ENCODE measurements around the gene FOSB.
A peak's percentile ranks its signal among the peaks of the same experiment; 100 is the strongest.

FOSB gene

DNA sequence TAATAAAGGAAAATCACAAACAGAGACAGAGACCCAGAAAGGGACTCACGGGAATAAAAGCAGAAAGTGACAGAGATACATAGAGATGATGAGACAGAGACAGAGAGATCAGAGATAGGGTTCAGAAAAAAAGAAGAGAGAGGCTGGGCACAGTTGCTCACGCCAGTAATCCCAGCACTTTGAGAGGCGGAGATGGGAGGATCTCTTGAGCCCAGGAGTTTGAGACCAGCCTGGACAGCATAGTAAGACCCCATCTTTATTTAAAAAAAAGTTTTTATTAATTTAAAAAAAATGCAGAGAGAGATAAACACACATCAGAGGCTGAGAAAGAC lies 19.4 kb upstream of the FOSB start:
- Histone ChIP-seq H4K20me1 (ENCODE audit: insufficient read depth) (no peaks in the 10 kb centered on the region), H3K9ac (no peak overlapping the region), H3K79me2 (ENCODE audit: insufficient read depth, low read depth) (no peaks in the 10 kb centered on the region), H3K36me3 (ENCODE audit: insufficient read depth) (no peaks in the 10 kb centered on the region), H3K27ac (no peak overlapping the region), H3K4me2 (no peak overlapping the region; the same call in 1 of the 2 replicates), H3K4me3 (IDR thresholded peaks at IDR 0.05; ENCODE audit: insufficient read depth, low read depth, low read length) (no peak overlapping the region), H3K4me1 (ENCODE audit: low read depth, poor library complexity, severe bottlenecking) (peaks cover 49% of the 10 kb centered on the region), H2AFZ (ENCODE audit: low read depth) (no peak overlapping the region), H3K27me3 (ENCODE audit: insufficient read depth, low read depth) (no peaks in the 10 kb centered on the region)
- TF ChIP-seq, protein P1, sequence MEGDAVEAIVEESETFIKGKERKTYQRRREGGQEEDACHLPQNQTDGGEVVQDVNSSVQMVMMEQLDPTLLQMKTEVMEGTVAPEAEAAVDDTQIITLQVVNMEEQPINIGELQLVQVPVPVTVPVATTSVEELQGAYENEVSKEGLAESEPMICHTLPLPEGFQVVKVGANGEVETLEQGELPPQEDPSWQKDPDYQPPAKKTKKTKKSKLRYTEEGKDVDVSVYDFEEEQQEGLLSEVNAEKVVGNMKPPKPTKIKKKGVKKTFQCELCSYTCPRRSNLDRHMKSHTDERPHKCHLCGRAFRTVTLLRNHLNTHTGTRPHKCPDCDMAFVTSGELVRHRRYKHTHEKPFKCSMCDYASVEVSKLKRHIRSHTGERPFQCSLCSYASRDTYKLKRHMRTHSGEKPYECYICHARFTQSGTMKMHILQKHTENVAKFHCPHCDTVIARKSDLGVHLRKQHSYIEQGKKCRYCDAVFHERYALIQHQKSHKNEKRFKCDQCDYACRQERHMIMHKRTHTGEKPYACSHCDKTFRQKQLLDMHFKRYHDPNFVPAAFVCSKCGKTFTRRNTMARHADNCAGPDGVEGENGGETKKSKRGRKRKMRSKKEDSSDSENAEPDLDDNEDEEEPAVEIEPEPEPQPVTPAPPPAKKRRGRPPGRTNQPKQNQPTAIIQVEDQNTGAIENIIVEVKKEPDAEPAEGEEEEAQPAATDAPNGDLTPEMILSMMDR (conservative IDR thresholded peaks at IDR 0.05; ENCODE audit: low read depth, low read length): no peak

DNA sequence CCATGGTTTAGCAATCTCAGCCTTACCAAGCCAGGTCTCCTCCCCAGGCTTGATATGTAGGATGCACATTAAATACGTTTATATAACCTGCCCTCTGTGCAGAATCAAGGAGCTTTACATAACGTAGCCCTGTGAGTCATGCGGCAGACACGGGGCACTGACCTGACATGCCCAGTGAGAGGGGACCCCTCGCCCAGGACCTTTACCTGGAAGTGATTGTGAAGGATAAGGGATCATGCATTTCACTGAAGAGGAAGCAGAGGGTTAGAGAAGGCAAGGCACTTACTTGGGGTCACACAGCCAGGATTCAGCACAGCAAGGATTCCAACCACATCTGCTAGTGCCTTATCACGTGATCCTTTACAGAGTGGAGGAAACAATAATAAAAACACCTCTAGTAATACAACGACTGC lies 18.9 kb upstream of the FOSB start:
- Histone ChIP-seq H2AFZ (ENCODE audit: low read depth) (no peak overlapping the region), H3K4me1 (ENCODE audit: low read depth, poor library complexity, severe bottlenecking) (peaks cover 53% of the 10 kb centered on the region), H3K4me2 (no peak overlapping the region; the same call in 1 of the 2 replicates), H3K79me2 (ENCODE audit: insufficient read depth, low read depth) (no peaks in the 10 kb centered on the region), H3K9ac (no peak overlapping the region), H4K20me1 (ENCODE audit: insufficient read depth) (no peaks in the 10 kb centered on the region), H3K27me3 (ENCODE audit: insufficient read depth, low read depth) (no peaks in the 10 kb centered on the region), H3K36me3 (ENCODE audit: insufficient read depth) (no peaks in the 10 kb centered on the region), H3K4me3 (IDR thresholded peaks at IDR 0.05; ENCODE audit: insufficient read depth, low read depth, low read length) (no peak overlapping the region), H3K27ac (no peak overlapping the region)
- TF ChIP-seq, protein P1 (conservative IDR thresholded peaks at IDR 0.05; ENCODE audit: low read depth, low read length): no peak

DNA sequence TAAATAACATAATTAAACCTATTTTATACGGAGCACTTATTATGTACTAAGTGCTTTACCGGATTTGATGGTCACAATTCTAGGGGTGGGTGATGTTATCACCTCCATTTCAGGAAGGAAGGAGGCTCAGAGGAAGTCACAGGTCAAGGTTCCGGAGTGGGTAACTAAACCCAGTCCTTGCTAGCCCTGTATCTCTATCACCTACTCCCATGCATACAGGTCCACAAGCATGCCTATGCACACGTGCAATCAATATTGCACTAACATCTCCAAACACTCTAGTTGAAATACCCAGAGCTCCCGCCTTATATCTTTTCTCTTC lies 17.8 kb upstream of the FOSB start:
- no peaks in the 10 kb centered on the region for H3K36me3 ChIP-seq (ENCODE audit: insufficient read depth)
- H3K4me1 ChIP-seq (ENCODE audit: low read depth, poor library complexity, severe bottlenecking): peaks cover 57% of the 10 kb centered on the region
- peak overlapping the region; percentile 79 for H2AFZ ChIP-seq (ENCODE audit: low read depth)
- no peaks in the 10 kb centered on the region for H3K27me3 ChIP-seq (ENCODE audit: insufficient read depth, low read depth)
- H3K4me3 ChIP-seq (IDR thresholded peaks at IDR 0.05; ENCODE audit: insufficient read depth, low read depth, low read length): no peak overlapping the region
- H3K9ac ChIP-seq: peak overlapping the region; percentile 96
- TF ChIP-seq, protein P1 (conservative IDR thresholded peaks at IDR 0.05; ENCODE audit: low read depth, low read length): no peak
- peak overlapping the region; percentile 93 for H3K27ac ChIP-seq
- H3K79me2 ChIP-seq (ENCODE audit: insufficient read depth, low read depth): no peaks in the 10 kb centered on the region
- H4K20me1 ChIP-seq (ENCODE audit: insufficient read depth): no peaks in the 10 kb centered on the region
- peak overlapping the region; percentile 77 for H3K4me2 ChIP-seq

DNA sequence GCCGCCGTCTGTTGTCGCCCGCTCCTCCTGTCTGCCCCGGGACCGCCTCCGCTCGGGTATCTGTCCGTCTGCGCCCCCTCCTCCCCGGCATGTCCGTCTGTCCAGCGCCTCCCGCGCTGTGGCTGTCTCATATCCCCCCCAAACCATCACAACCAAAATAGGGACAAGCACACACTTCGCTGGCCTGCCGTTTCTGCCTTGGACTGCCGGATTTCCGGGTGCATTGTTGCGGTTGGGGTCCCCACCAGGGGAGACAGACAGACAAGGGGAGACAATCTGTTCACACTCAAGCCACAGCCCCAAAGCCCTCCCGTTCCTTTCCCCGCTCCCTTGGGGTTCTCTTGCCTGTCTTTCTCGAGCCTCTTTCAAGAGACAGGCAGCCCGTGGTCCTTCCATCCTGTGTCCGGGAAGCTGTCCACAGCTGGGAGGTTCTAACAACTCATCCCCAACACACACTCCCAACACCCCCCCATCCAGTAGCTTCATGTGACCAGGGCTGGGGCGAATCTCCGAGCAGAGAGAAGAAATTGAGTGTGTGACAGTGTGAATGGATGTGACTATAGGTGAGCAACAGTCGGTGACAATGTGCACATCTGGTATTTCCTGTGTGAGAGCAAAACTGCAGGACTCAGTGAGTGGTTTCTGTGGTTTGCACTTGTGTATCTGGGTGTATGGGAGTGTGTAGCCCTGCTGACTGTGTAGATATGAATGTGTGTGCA lies 16.5 kb upstream of the FOSB start:
- peaks cover 58% of the 10 kb centered on the region for H3K4me1 ChIP-seq (ENCODE audit: low read depth, poor library complexity, severe bottlenecking)
- no peaks in the 10 kb centered on the region for H4K20me1 ChIP-seq (ENCODE audit: insufficient read depth)
- H3K36me3 ChIP-seq (ENCODE audit: insufficient read depth): no peaks in the 10 kb centered on the region
- H3K79me2 ChIP-seq (ENCODE audit: insufficient read depth, low read depth): no peaks in the 10 kb centered on the region
- TF ChIP-seq, protein P1 (conservative IDR thresholded peaks at IDR 0.05; ENCODE audit: low read depth, low read length): no peak
- no peak overlapping the region for H3K4me3 ChIP-seq (IDR thresholded peaks at IDR 0.05; ENCODE audit: insufficient read depth, low read depth, low read length)
- H3K9ac ChIP-seq: peak overlapping the region; percentile 96
- H3K4me2 ChIP-seq: peak overlapping the region; percentile 69
- H2AFZ ChIP-seq (ENCODE audit: low read depth): peak overlapping the region; percentile 54; the same call in 1 of the 2 replicates
- peak overlapping the region; percentile 56 for H3K27ac ChIP-seq
- H3K27me3 ChIP-seq (ENCODE audit: insufficient read depth, low read depth): no peaks in the 10 kb centered on the region
